ENCODE data around the gene ZNF436.

- no peak for TF ChIP-seq ZNF468 (CRISPR knock-in tag; IDR thresholded peaks at IDR 0.05)
- no peak for TF ChIP-seq ZNF207 (IDR thresholded peaks at IDR 0.05; ENCODE audit: borderline replicate concordance)
- no peak for TF ChIP-seq ZNF12 (CRISPR knock-in tag; IDR thresholded peaks at IDR 0.05)
- TF ChIP-seq YY1 (IDR thresholded peaks at IDR 0.05; ENCODE audit: insufficient read depth, insufficient replicate concordance, low read depth, low read length): no peak
- no peak for TF ChIP-seq ZNF878 (CRISPR knock-in tag; IDR thresholded peaks at IDR 0.05)
- no peak for TF ChIP-seq ZNF24 (IDR thresholded peaks at IDR 0.05)
- no peak for TF ChIP-seq NR2F2 (IDR thresholded peaks at IDR 0.05; ENCODE audit: borderline replicate concordance, low read depth)
- no peak for TF ChIP-seq HNRNPH1 (optimal IDR thresholded peaks at IDR 0.05; ENCODE audit: low read depth, low read length)
- TF ChIP-seq CTCF (CRISPR knock-in tag; IDR thresholded peaks at IDR 0.05): no peak
- TF ChIP-seq MLXIP (CRISPR knock-in tag; IDR thresholded peaks at IDR 0.05; ENCODE audit: borderline replicate concordance): no peak
- no peak for TF ChIP-seq POLR2A (IDR thresholded peaks at IDR 0.05; ENCODE audit: insufficient read depth in 1 of 2, low read depth in 2 of 2, low read length in 2 of 2)
- no peak for TF ChIP-seq REST (IDR thresholded peaks at IDR 0.05; ENCODE audit: borderline replicate concordance in 1 of 2, low read depth in 1 of 2, low read length in 2 of 2)
Observed at GRCh38 chr1:23370330-23370708, 683 bp upstream of the ZNF436 start.

Data from HepG2 (cell line).